ENCODE results near the gene TRMT61A.

TRMT61A gene

GRCh38 chr14:103535891-103536565, 7.0 kb downstream of the TRMT61A start:
- no peak for DNase-seq

DNA sequence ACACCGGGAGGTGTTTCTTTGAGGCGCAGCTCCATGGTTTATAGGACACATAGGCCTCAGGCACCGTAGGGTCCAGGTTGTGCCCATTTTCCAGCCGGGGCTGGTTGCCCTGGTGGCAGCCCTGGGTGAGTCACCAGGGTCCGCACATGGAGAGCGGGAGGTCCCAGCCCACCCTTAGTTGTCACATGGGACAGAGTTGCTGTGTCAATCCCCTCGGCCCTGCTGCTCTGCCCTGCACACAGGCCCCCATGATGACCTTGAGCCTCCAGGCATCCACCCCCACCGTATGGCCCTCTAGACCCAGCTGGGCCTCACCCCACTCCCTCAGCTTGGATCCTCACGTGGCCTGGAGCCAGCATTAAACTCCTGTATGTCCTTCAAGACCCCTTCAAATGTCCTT, 7.7 kb downstream of the TRMT61A start:
- no peak for DNase-seq

GRCh38 chr14:103537175-103537990, 8.4 kb downstream of the TRMT61A start:
- no peak for DNase-seq

DNA sequence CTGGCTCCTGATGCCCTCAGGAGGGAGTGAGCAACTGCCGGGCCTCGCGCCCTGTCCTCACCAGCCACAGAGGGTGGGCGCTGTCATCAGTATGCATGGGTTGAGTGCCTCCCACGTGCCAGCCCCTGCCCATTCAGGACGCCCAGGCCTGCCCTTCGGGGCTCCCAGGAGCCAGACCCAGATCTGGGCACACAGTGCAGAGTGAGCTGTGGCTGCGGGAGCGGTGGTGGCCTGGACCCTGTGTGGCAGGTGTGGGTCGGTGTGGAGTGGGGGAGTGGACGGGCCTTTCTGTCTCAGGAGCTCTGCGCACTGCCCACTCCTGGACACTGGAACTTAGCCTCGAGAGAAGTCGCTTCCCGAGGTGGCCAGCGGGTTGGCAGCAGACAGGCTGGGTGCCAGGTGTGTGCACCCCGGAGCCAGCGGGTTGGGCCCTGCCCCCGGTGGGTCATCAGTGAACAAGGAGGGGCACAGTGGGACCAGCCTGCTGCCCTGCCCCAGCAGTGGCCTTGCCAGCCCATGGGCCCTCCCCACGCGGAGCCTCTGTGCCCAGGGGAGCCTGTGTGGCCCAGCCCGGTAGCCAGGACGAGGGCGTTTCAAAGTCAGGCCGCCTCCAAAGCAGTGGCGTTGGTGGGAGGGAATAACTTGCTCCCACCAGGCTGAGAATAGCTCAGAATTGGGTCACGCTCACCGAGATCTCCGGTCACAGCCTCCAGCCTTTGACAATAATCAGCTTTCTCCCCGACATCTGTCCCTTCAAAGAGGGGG, 9.5 kb downstream of the TRMT61A start:
- no peak for DNase-seq

GRCh38 chr14:103539056-103539825, 10.2 kb downstream of the TRMT61A start:
- no peak for DNase-seq

DNA sequence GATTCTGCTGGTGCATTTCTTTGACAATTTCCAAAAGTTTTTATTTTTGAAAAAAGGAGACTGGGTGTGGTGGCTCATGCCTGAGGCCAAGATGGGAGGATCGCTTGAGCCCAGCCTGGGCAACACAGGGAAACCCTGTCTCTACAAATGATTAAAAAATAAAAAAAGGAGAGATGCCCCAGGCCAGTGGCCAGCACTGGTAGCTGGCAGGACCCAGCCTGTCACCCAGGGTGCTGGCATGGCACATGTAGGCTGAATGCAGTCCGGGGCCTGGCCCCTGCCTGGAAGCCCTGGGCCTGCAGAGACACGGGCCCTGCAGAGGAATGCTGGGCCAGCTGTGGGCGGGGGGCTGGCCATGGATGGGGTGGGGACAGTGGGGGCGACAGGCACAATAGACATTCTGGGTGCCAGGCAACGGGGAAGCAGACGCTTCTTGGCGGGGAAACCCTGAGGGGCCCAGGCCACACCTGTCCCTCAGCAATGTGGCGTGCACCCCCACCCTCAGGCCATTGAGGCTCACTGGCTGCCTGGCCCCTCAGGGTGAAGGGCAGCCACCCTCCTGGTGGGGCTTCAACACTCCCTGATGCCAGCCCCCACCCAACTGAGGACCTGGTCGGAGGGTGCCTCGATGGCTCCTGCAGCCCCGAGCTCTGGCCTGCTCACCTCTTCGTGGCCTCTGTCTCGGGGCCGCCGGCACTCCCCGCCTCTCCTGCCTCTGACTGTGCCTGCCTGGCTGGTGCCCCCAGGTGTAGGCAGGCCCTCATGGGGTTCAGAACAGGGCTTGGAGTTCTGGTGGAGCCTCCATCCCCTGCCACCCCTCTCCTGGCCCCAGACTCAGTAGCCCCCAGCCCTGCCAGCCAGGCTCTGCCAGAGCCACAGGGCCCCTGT, 12.1 kb downstream of the TRMT61A start:
- DNase-seq: no peak

DNA sequence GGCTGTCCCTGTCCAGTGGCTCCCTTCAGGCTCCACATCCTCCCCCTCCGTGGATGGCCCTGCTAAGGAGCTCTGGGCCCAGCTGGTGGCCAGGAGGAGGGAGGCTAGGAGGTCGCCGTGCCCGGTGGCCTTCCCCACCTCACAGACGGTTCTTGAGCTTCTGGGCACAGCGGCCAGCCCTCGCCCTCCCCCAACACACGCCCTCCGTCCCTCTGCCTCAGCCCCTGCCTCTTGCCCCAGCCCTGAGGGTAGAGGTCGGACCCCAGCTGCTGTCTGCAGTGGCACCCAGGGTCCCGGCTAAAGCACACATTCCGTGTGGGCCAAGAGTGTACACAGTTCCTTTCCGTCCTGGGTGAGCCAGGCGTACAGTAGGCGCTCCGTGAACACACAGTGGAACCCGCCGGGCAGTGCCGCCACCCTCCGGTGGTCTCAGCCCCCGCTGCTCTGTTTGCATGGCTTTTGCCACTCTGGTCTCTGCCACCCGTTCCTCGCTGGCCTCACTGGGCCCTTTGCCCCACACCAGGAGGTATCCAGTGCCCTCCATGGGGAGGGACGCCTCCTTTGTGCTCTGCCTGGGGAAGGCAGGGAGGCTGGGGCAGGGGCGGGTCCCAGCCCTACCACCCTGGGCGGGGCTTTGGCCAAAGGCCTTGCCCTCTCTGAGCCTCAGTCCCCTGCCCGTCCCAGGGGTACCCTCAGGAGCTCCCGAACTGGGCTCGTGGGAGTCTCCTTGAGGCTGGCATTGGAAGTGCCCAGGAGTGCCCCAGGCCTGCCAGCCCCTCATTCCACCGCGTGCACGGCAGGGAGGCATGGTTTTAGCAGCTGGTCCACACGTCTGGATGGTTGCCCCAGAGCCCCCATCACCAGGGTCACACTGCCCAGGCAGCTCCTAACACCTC, 13.0 kb downstream of the TRMT61A start:
- DNase-seq: no peak

DNA sequence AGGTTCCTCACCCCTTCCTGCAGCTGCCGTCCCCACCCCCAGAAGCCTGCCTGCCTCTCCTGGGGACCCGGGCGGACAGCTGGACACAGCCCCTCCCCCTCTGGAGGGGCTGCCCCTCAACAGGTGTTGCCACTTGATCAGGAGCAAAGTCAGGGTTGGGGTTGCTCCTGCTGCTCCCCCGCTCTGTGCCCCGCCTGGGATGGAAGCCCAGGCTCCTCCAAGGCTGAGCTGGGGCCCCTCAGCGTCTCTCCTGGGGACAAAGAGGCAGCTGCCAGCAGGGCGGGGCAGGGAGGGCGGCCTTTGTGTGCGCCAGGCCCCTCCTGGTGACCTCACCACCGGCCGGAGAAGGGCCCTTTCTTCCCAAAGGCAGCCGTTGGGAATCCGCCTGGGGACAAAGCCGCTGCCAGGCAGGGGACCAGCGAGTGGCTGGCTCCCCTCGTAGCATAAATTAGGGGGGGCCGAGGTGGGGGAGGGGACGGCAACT, 13.7 kb downstream of the TRMT61A start:
- DNase-seq: no peak

- DNase-seq: no peak
Measured at GRCh38 chr14:103543140-103543539, 14.1 kb downstream of the TRMT61A start.

DNA sequence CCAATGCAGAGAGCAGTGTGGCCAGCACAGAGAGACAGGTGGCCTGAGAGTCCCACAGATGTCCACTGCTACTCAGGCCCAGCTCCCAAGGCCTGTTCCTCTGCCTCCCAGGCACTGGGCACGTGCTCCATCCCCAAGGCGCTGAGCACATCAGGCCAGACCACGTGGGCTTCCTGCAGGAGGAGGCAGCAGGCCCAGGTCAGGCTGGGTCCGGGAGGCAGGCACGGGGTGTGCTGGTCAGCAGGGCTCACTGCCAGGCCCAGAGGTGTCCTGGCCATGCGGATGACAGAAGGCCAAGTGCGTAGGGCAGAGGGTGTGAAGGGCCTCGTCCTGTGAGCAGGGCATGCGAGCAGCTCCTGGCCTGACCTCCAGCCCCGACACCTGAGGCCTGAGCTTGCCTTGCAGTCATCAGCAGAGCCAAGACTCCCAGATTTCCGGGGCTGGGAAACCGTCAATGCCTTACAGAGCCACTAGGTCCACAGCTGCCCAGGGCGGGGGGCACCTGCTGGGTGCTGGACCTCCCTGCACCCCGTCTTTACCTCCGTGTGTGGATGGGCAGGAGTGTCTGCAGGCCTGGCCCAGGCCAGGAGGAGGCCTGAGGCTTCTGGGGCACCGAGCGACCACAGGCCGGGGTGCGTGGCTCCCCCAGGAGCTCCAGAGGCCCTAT, 14.9 kb downstream of the TRMT61A start:
- DNase-seq: no peak

- DNase-seq: no peak
Measured at GRCh38 chr14:103544388-103545218, 15.6 kb downstream of the TRMT61A start.

DNA sequence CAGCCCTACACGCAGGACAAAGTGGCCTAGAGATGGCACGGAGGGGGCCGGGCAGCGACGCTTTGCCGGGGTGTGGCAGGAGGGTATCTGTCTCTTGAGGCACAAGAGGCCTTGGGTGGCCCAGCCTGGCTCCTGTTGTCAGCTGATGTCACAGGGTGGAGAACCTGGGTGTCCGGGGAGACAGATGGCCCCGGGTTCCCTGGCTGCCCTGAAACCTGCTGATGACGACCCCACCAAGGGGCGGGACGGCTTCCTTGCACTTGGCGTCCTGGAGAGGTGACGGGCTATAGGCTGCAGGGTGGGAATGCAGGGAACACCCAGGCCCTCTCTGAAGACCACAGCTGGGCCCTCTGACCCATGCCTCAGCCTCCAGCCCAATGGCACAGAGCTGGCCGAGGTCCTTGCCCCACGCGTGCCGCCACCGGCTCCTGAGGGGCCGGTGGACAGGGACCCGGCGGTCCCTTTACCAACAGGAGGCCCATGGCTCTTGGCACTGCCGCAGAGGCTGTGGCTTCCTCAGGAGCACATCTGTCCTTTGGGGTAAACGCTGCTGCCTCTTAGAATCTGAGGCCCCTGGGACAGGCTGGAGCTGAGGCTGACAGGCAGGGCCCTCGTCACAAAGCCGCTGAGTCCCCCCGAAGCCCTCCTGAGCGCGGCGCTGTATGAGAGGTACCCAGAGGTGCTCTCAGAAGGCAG, 16.4 kb downstream of the TRMT61A start:
- DNase-seq: no peak

- no peak for DNase-seq
Measured at GRCh38 chr14:103545915-103546651, 17.1 kb downstream of the TRMT61A start.

DNA sequence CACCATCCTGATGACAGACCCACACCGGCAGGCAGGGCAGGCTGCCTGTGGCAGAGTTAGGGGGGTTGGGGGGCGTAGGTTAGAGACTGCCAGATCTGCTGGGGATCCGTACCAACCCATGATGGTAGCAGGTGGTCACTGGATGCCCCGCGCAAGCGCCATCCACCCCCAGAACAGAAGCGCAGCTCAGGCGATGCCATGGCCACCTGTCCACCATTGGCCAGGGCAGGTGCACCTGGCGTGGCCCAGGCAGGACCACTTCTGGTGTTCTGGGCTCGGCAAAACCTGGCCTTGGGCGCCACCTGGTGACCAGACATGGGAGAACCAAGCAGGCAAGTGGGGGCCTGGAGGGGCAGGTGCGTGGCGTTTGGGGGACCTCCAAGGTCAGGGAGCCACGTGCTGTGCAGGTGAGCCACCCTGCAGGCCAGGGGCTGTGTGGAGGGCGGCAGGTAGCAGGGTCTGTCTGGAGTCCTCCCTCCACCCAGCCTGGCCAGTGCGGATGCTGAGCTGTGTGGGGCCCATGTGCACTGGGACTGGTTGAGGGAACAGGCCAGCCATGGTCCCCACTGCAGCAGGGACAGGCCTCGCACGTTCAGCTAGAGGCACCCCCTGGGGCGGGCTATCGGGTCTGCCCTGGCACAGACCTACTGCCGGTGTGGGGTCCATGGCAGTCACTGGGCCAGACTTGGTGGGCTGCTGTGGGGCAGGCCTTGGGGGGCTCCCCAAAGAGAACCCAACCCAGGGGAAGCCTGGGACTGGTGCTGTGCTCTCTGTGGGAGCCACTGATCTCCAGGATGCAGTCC, 17.9 kb downstream of the TRMT61A start:
- peak; percentile 52 to 75 (median 64) for DNase-seq

DNA sequence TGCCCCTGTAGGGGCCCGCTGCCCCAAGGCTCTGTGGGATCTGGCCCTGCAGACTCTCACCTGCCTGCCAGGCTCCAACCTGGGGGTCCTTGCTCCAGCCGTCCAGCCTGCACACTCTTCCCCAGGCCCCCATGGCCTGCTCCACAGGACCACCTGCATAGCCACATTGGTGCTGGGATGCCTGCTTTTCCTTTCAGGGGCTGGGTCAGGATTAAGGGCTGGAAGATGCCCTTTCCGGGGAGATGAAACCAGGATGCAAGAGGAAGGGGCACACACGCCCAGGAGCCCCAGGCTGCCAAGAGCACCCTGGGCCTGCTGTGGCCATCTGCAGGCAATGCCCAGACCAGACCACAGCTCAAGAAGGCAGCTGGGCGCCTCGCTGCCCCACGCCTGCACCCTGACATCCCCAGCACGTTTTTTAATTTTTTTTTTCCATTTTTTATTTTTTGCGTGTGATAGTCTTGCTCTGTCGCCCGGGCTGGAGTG, 18.5 kb downstream of the TRMT61A start:
- DNase-seq: no peak

GRCh38 chr14:103547941-103548462, 19.0 kb downstream of the TRMT61A start:
- DNase-seq: no peak

All from suppressor macrophage (primary cell).